HL-60 (cell line): ENCODE results near the gene TOX3.

ENCODE experiments used
- CTCF ChIP-seq: IDR thresholded peaks from one replicate; pipeline ENCODE4 v1.5.1; 2011; ENCODE audit warnings: low read length, control low read depth, inconsistent platforms; ENCODE audit not compliant: insufficient read depth
- POLR2AphosphoS5 ChIP-seq: IDR thresholded peaks from 2 replicates; pipeline ENCODE4 v1.6.1; 2012; ENCODE audit warnings: low read depth

- TF ChIP-seq POLR2AphosphoS5 = no peak
- TF ChIP-seq CTCF = no peak
Measured at GRCh38 chr16:52561910-52562741, 15.2 kb upstream of the TOX3 start.
